H1 (cell line): Measurements from ENCODE around the gene CBL. TPM values are rescaled to one million over a fixed set of nuclear protein-coding genes. Genes with fewer than 3 reads are reported as not detected.

Source experiments
- CTCF ChIA-PET: fragments of 300-600 bp; sonication (Branson Sonifier 250); formaldehyde crosslinking; loops from one replicate; lab custom pipeline; 2021; ENCODE audit not compliant: partially characterized antibody; lab: Charles Lee
- POLR2A ChIA-PET: fragments of 300-600 bp; sonication (Branson Sonifier 250); formaldehyde crosslinking; loops from one replicate; lab custom pipeline; 2021; ENCODE audit warnings: inconsistent platforms; ENCODE audit not compliant: partially characterized antibody; lab: Charles Lee
- DNase-seq, 2 experiments: peaks; one replicate each; pipeline versions ENCODE4 v3.0.0 to v3.0.0-alpha.2; 2010 to 2022; ENCODE audit warnings: low spot score in 2 of 2, low read depth in 1 of 2, mixed read lengths in 1 of 2
- FAIRE-seq: peaks from 2 replicates; lab custom pipeline; 2011; peaks lifted over from hg19 to GRCh38; lab: Jason Lieb, UNC
- H2AFZ ChIP-seq: 2 replicates; pipeline ENCODE4 v1.8.1; 2012; ENCODE audit warnings: low read length, inconsistent platforms
- H2AK5ac ChIP-seq: 2 replicates; pipeline ENCODE4 v1.6.1; 2013; ENCODE audit warnings: low read depth, low read length
- H2BK120ac ChIP-seq: replicated peaks from 2 replicates; pipeline ENCODE3; 2013; ENCODE audit warnings: low read depth, low read length, inconsistent platforms
- H2BK12ac ChIP-seq: 2 replicates; pipeline ENCODE4 v1.6.1; 2013; ENCODE audit warnings: low read depth, low read length
- H2BK15ac ChIP-seq: 2 replicates; pipeline ENCODE4 v1.6.1; 2013; ENCODE audit warnings: low read length
- H2BK20ac ChIP-seq: 2 replicates; pipeline ENCODE4 v1.6.1; 2013; ENCODE audit warnings: low read length
- H2BK5ac ChIP-seq: 2 replicates; pipeline ENCODE4 v1.6.1; 2013; ENCODE audit warnings: low read depth, low read length
- H3K14ac ChIP-seq: 2 replicates; pipeline ENCODE4 v1.6.1; 2013; ENCODE audit warnings: inconsistent platforms; ENCODE audit not compliant: insufficient read length
- H3K18ac ChIP-seq: 2 replicates; pipeline ENCODE4 v1.6.1; 2013; ENCODE audit warnings: low read length; ENCODE audit errors: extremely low read depth
- H3K23ac ChIP-seq: 2 replicates; pipeline ENCODE4 v1.6.1; 2013; ENCODE audit warnings: inconsistent platforms; ENCODE audit not compliant: insufficient read length
- H3K23me2 ChIP-seq: 2 replicates; pipeline ENCODE4 v1.6.1; 2013; ENCODE audit warnings: low read depth, low read length
- H3K27ac ChIP-seq: 2 replicates; pipeline ENCODE4 v1.6.1; 2011; ENCODE audit warnings: low read depth, low read length, inconsistent platforms
- H3K27me3 ChIP-seq, 4 experiments: replicated peaks in 1 of 4; 1 replicate in 1 of 4; 2 replicates in 3 of 4; pipeline versions ENCODE4 v1.6.1 to v1.8.1; 2011 to 2013; ENCODE audit warnings: low read length in 3 of 4, mild to moderate bottlenecking in 3 of 4, inconsistent platforms in 2 of 4, mixed read lengths in 2 of 4, moderate library complexity in 1 of 4; ENCODE audit not compliant: control insufficient read depth in 3 of 4, insufficient read depth in 3 of 4; ENCODE audit errors: extremely low read depth in 1 of 4
- H3K36me3 ChIP-seq, 4 experiments: 2 replicates each; pipeline versions ENCODE4 v1.6.1 to v1.8.1; 2011 to 2013; ENCODE audit warnings: mild to moderate bottlenecking in 4 of 4, low read length in 3 of 4, moderate library complexity in 2 of 4, control low read depth in 1 of 4, inconsistent platforms in 1 of 4; ENCODE audit not compliant: insufficient read depth in 4 of 4, control insufficient read depth in 2 of 4
- H3K4ac ChIP-seq: replicated peaks from 2 replicates; pipeline ENCODE3; 2013; ENCODE audit warnings: low read length, low read depth, mixed read lengths, inconsistent platforms; ENCODE audit not compliant: insufficient read length
- H3K4me1 ChIP-seq, 4 experiments: replicated peaks in 1 of 4; 1 replicate in 1 of 4; 2 replicates in 3 of 4; pipeline versions ENCODE4 v1.6.1 to v1.8.1; 2011 to 2013; ENCODE audit warnings: low read length in 3 of 4, inconsistent platforms in 2 of 4, mixed read lengths in 1 of 4; ENCODE audit not compliant: insufficient read depth in 4 of 4, control insufficient read depth in 3 of 4
- H3K4me2 ChIP-seq, 2 experiments: 2 replicates each; pipeline versions ENCODE4 v1.6.1 to v1.8.1; 2011 to 2013; ENCODE audit warnings: low read depth in 2 of 2, low read length in 2 of 2, control low read depth in 1 of 2, inconsistent platforms in 1 of 2, mild to moderate bottlenecking in 1 of 2; ENCODE audit not compliant: insufficient read depth in 1 of 2
- H3K4me3 ChIP-seq, 4 experiments: fragments of 200-600, 300-600 bp in 1 of 4; sonication (generic), shearing (Covaris generic), sonication (Bioruptor Twin) in 1 of 4; 2 replicates each; pipeline versions ENCODE4 v1.5.1 to v1.8.1; 2011 to 2016; ENCODE audit warnings: low read length in 4 of 4, low read depth in 3 of 4, control low read depth in 2 of 4, inconsistent platforms in 2 of 4, mild to moderate bottlenecking in 2 of 4, mixed read lengths in 1 of 4, moderate library complexity in 1 of 4; ENCODE audit not compliant: insufficient read depth in 2 of 4; ENCODE audit errors: extremely low read depth in 1 of 4
- H3K56ac ChIP-seq: replicated peaks from 2 replicates; pipeline ENCODE3; 2013; ENCODE audit warnings: low read depth, mild to moderate bottlenecking, mixed read lengths, low read length, inconsistent platforms; ENCODE audit not compliant: insufficient read length
- H3K79me1 ChIP-seq: 2 replicates; pipeline ENCODE4 v1.6.1; 2013; ENCODE audit warnings: low read depth, low read length, control low read depth
- H3K79me2 ChIP-seq, 2 experiments: 2 replicates each; pipeline versions ENCODE4 v1.6.1 to v1.8.1; 2012 to 2013; ENCODE audit warnings: low read length in 2 of 2, mild to moderate bottlenecking in 2 of 2, inconsistent platforms in 1 of 2; ENCODE audit not compliant: insufficient read depth in 2 of 2, control insufficient read depth in 1 of 2
- H3K9ac ChIP-seq, 4 experiments: replicated peaks in 1 of 4; 1 replicate in 1 of 4; 2 replicates in 3 of 4; pipeline versions ENCODE4 v1.6.1 to v1.8.1; 2011 to 2013; ENCODE audit warnings: low read depth in 3 of 4, low read length in 3 of 4, control low read depth in 2 of 4, mild to moderate bottlenecking in 2 of 4, moderate library complexity in 2 of 4, inconsistent platforms in 1 of 4; ENCODE audit errors: extremely low read depth in 1 of 4
- H3K9me3 ChIP-seq, 2 experiments: 2 replicates each; pipeline versions ENCODE4 v1.6.1 to v1.8.1; 2012 to 2013; ENCODE audit warnings: mild to moderate bottlenecking in 2 of 2, moderate library complexity in 2 of 2, control low read depth in 1 of 2, inconsistent platforms in 1 of 2, low read depth in 1 of 2, low read length in 1 of 2, mixed read lengths in 1 of 2; ENCODE audit not compliant: insufficient read depth in 2 of 2
- H4K20me1 ChIP-seq, 2 experiments: replicated peaks in 1 of 2; 2 replicates each; pipeline versions ENCODE3 to v1.8.1; 2011 to 2013; ENCODE audit warnings: inconsistent platforms in 2 of 2, low read length in 2 of 2, mild to moderate bottlenecking in 1 of 2; ENCODE audit not compliant: insufficient read depth in 2 of 2, control insufficient read depth in 1 of 2
- H4K5ac ChIP-seq: 2 replicates; pipeline ENCODE4 v1.6.1; 2013; ENCODE audit warnings: low read length, low read depth, mixed read lengths, inconsistent platforms; ENCODE audit not compliant: insufficient read length
- H4K8ac ChIP-seq: 2 replicates; pipeline ENCODE4 v1.8.0; 2013; ENCODE audit warnings: mild to moderate bottlenecking, moderate library complexity, low read length, inconsistent platforms; ENCODE audit not compliant: insufficient read depth; ENCODE audit errors: extremely low read depth
- H4K91ac ChIP-seq: replicated peaks from 2 replicates; pipeline ENCODE3; 2013; ENCODE audit warnings: low read length, mixed read lengths, inconsistent platforms; ENCODE audit not compliant: insufficient read length
- ASH2L ChIP-seq: fragments of 200-600, 300-600 bp; sonication (generic); IDR thresholded peaks from one replicate; pipeline ENCODE4 v1.7.1; 2017; ENCODE audit warnings: low read length
- BACH1 ChIP-seq: IDR thresholded peaks from 2 replicates; pipeline ENCODE4 v1.6.1; 2012; ENCODE audit warnings: low read length, improper control_type of control experiment
- E2F6 ChIP-seq: IDR thresholded peaks from 2 replicates; pipeline ENCODE4 v1.6.1; 2012; ENCODE audit warnings: inconsistent platforms
- EGR1 ChIP-seq: IDR thresholded peaks from 2 replicates; pipeline ENCODE4 v1.6.1; 2011; ENCODE audit warnings: low read depth, low read length, borderline replicate concordance
- GTF2F1 ChIP-seq: IDR thresholded peaks from 2 replicates; pipeline ENCODE4 v1.6.1; 2012; ENCODE audit warnings: low read depth, low read length, improper control_type of control experiment, borderline replicate concordance
- MAX ChIP-seq: IDR thresholded peaks from 2 replicates; pipeline ENCODE4 v1.6.1; 2012; ENCODE audit warnings: inconsistent platforms
- RFX5 ChIP-seq: IDR thresholded peaks from 2 replicates; pipeline ENCODE4 v1.6.1; 2011; ENCODE audit warnings: low read depth, low read length, improper control_type of control experiment, borderline replicate concordance
- SAP30 ChIP-seq: fragments of 300-600 bp; sonication (generic); IDR thresholded peaks from 2 replicates; pipeline ENCODE4 v1.7.1; 2012; ENCODE audit warnings: low read length, moderate library complexity, mild to moderate bottlenecking, inconsistent platforms; ENCODE audit not compliant: insufficient read depth, insufficient replicate concordance
- SRF ChIP-seq: IDR thresholded peaks from 2 replicates; pipeline ENCODE4 v1.6.1; 2011; ENCODE audit warnings: mild to moderate bottlenecking, low read depth, low read length, moderate library complexity
- TBP ChIP-seq: IDR thresholded peaks from 2 replicates; pipeline ENCODE4 v1.6.1; 2011; ENCODE audit warnings: low read depth, low read length, improper control_type of control experiment
- USF2 ChIP-seq: IDR thresholded peaks from 2 replicates; pipeline ENCODE4 v1.6.1; 2011; ENCODE audit warnings: low read length, improper control_type of control experiment
- WGBS, 2 experiments: shearing (Covaris generic) in 1 of 2; methylation state at CpG; one replicate each; pipeline versions ENCODE4 v1.1.6 to v1.1.7; 2013 to 2015; ENCODE audit warnings: low lambda C conversion rate in 2 of 2, mixed read lengths in 2 of 2, inconsistent platforms in 1 of 2, low coverage in 1 of 2, missing lambda C conversion rate in 1 of 2; ENCODE audit not compliant: insufficient replicate concordance in 2 of 2, insufficient coverage in 1 of 2, insufficient read length in 1 of 2; ENCODE audit errors: extremely low coverage in 1 of 2, missing lambda C conversion rate in 1 of 2; 5-methylcytosine and 5-hydroxymethylcytosine counted together
- polyA plus RNA-seq, 7 experiments: library from polyadenylated mRNA; depleted of rRNA in 3 of 7; stranded (reverse) in 5 of 7; unstranded in 2 of 7; fragments of >200 nt in 5 of 7; fragments of 200-250 nt in 2 of 7; gene quantifications; 1 replicate in 5 of 7; 2 replicates in 1 of 7; 4 replicates in 1 of 7; pipeline versions ENCODE4 v1.2.1 to v1.2.3, GENCODE V29; 2011 to 2013; ENCODE audit warnings: missing spikeins in 2 of 7, mixed read lengths in 2 of 7
- total RNA-seq: library from RNA; stranded (reverse); fragmentation: NEBNext Ultra II Directional; extraction: Animal tissue kit (Norgen Biotek cat#: 25700); gene quantifications from 2 replicates; pipeline ENCODE4 v1.2.1, GENCODE V29; 2021

CBL gene
- total and polyA plus RNA-seq, 2 of the 8 experiments (the other 6 are each of a cell fraction or from before 2014, with no cell fraction given), result 23.1 to 57.8 TPM

- Histone ChIP-seq H4K20me1 (peaks cover 0 to 4% of the 10 kb centered on the region in 2 experiments), H3K4me1 (no peaks in the 10 kb centered on the region; a peak in 1 of 7 replicates), H3K4me3 (no peak overlapping the region), H3K9me3 (no peaks in the 10 kb centered on the region), H3K56ac (no peak overlapping the region), H3K36me3 (peaks cover 0 to under 1% (median 0%) of the 10 kb centered on the region in 4 experiments; a peak in 1 of 8 replicates), H4K5ac (no peak overlapping the region), H3K4me2 (no peak overlapping the region), H3K4ac (no peak overlapping the region), H2BK5ac (no peak overlapping the region), H3K27ac (no peak overlapping the region), H3K23ac (no peak overlapping the region), H4K8ac (no peak overlapping the region; the same call in 1 of the 2 replicates), H3K9ac (no peak overlapping the region), H3K18ac (no peak overlapping the region), H2BK12ac (no peak overlapping the region), H3K14ac (no peak overlapping the region), H2AFZ (no peak overlapping the region), H2BK120ac (no peak overlapping the region), H4K91ac (no peak overlapping the region), H3K27me3 (no peaks in the 10 kb centered on the region), H2AK5ac (no peak overlapping the region), H2BK20ac (no peak overlapping the region), H3K79me2 (no peaks in the 10 kb centered on the region), H3K23me2 (no peaks in the 10 kb centered on the region), H2BK15ac (no peak overlapping the region), H3K79me1 (no peaks in the 10 kb centered on the region)
- FAIRE-seq (no peak), DNase-seq (no peak)
- WGBS, 2 experiments, result 84% methylated on average over 13 of the region's 15 CpGs; no CpG with 5 or more reads in 1 of the 2 experiments
- ChIA-PET CTCF (interaction anchor here (1.1 to 24.3 kb wide), 3 partner anchors 9 to 137 kb away, joined by 3 to 389 read pairs (median 3); partner anchors contain the start of gene ABCG4), POLR2A (interaction anchor here (0.8 to 1.5 kb wide), 3 partner anchors 17 to 38 kb away, joined by 3 read pairs; partner anchors contain the start of gene NLRX1)
- TF ChIP-seq E2F6 (no peak), EGR1 (no peak), RFX5 (no peak), USF2 (no peak), SRF (no peak), ASH2L (no peak), SAP30 (no peak), GTF2F1 (no peak), BACH1 (no peak), MAX (no peak), TBP (no peak)
These were observed 20.0 kb upstream of the CBL start for GRCh38 chr11:119185981-119186634.
